Left lobe of liver (tissue), 2 donors: ENCODE results near the gene TMEM109. TPM values are rescaled to one million over a fixed set of nuclear protein-coding genes. Genes with fewer than 3 reads are reported as not detected.
A peak's percentile ranks its signal among the peaks of the same experiment; 100 is the strongest.

Experiments used
- ATAC-seq: fragments of 200-7000 bp; cut with Tn5 transposase; one replicate; pipeline ENCODE4 v1.9.1; 2020; ENCODE audit warnings: mild to moderate bottlenecking, moderate library complexity
- DNase-seq: peaks from one replicate; pipeline ENCODE4 v3.0.0-alpha.2; 2020; ENCODE audit warnings: low spot score
- total RNA-seq: library from RNA; stranded (reverse); gene quantifications from one replicate; pipeline ENCODE4 v1.2.1, GENCODE V29; 2021
- donor health status: DM: no; HTN: no; CAD: no; lungs with moderate emphysema.
- donor health status: DM: no; HTN: yes; CAD: no.

Gene TMEM109
- total RNA-seq, 1 donor from 2014 or later, result 36.9 TPM

DNA sequence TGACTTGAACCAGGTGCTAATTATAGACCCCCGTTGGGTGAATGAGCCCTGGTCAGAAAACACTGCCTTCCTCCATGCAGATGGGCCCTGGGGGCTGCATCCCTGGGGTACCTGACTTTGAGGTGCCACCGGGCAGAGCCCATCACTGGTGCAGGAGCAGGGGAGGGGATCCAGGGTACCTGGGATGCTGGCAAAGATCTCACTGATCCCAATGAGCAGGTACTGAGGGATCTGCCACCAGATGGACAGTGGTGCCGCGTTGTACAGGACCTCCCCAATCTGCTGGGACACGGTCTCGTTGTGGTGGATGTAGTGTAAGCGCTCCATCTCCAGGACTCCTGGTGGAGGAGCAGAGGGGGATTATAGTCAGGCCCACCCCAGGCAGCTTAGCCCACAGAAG lies 25.3 kb downstream of the TMEM109 start:
- ATAC-seq (no peak), DNase-seq (no peak)

DNA sequence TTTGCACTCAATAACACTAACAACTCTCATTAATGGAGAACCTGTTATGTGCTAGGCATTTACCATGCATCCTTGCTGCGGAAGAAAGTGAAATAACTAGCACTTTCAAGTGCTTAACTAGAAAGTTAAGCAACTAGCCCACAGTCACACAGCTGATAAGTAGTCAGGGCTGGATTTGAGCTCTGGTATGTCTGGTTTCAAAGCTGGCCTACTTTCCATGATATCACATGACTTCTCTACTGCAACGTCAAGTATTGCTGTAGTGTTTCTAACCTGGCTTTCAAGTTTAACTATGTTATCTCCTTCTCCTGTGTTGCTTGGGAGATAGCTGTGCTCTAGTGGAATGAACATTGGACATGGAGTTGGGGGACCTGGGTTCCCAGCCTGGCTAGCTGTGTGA lies 25.9 kb downstream of the TMEM109 start:
- DNase-seq (no peak), ATAC-seq (no peak)

DNA sequence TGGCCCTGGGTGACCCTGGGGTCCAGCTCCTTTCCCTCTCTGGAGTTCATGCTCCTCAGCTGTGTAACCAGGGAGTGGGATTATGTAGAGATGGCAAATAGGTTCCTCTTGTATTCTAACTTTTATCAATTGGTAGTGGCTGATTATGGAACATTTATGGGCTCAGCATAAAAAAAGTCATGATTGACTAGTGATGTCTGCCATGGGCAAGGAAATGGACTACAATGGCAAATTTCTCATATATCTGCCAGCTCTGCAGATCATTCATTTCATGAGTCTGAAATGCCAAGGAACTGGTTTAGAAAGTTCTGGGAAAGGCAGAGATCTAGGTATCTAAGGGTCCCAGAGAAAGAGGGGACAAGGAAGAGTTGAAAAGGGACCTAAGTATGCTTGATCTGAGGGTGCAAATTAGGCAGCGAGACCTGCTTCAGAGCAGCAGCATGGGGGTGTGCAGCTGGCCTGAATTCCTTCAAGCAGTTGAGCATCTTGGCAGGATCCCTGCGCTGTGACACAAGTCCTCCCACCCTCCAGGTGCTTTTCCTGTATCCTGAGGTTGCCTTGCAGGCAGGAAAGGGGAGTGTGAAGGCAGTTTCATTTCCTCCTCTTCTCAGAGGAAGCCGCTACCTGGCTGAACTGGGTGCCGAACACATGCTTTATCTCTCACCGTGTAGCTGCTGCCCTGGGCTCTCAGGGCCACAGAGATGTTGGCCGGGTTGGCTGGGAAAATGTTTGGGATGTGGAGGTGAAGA lies 27.6 kb downstream of the TMEM109 start:
- ATAC-seq (no peak), DNase-seq (no peak)

DNA sequence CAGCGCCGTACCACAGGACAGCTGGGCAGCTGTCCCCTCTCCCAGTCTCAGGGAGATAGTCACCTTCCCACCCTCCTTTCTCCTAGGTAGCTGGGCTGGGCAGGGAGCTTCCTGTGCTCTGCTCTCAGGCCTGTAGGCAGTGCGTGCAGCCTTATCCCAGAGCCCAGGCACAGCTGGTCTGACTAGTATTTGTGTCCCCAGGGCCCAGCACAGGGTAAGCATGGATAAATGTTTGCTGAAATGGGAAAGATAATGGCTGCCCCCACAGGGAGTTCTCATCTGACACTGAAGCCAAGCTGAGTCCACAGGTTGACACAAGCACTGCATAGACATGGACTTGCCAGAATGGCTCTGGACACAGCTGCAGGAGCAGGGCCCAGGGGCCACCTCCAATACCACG lies 28.3 kb downstream of the TMEM109 start:
- DNase-seq, result no peak
- ATAC-seq, result no peak

DNA sequence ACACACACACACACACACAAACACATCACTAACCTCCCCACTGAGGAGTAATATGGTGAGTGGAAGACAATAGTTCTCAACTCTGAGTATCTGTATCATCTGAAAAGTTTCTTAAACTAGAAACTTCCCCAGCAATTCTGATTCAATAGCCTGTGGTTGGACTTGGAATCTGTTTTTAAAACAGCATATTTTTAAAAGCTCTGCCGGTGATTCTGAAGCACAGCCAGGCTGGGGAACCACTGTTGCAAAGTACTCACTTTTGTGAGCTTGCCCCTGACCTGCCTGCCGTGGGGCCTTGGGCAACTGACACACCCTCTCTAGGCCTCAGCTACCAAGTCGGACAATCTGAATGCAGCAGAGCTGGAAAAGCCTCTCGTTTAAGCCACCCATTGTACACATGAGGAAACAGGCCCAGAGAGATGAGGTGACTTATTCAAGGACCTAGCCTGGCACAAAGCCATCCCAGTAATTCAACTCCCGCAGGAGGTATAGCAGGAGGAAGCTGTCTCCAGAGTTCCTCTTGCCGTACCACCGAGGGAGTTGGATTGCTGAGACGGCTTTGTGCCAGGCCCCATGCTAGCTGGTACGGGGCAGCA lies 29.1 kb downstream of the TMEM109 start:
- no peak for DNase-seq
- no peak for ATAC-seq

DNA sequence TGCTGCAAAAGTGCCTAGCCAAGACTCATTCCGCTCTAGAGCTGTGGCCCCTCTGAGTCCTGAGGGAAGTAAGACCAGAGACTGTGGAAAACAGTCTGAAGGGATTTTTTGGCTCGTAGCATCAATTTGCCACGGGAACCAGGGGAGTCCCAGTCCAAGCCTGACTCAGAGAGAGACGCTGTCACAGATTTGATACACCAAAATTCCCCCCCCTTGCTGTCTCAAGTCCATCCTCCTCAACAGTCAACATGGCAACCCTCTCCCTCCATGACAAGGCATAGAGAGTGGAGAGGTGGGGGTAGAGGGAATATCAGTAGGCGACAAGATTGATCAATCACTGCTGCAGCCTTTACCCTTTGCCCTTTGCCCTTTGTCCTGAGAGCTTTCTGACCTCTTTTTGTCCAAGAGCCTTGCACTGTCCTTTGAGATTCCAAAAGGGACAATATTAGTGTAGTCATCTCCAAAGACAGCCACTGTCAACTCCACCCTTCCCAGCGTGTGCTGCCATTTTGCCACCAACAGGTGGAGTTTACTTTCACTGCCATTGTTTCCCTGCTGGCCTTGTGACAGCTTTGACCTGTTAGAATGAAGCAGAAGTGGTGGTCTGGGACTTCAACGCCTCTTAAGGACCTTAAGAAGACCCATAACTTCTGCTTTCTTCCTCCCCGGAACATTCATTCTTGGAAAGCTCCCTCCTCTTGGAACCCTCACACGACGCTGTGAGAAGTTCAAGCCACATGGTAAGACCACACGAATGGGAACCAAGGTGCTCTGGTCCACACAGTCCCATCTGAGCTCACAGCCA lies 30.7 kb downstream of the TMEM109 start:
- DNase-seq, result no peak

DNA sequence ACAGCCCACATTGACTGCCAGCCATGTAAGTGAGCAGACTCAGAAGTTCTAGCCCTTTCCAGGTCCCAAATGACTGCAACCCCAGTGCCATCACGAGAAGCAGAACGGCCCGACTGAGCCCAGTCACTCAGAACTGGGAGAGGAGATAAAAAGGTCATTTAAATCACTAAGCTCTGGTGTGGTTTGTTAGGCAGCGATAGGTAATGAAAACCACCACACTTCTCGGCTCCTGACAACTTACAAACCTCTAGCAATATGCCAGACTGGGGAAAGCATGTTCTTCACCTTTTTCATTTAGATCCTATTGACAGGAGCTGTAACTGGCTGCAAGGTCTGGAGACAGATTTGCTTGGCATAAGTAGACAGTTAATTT lies 31.3 kb downstream of the TMEM109 start:
- no peak for ATAC-seq
- DNase-seq, result no peak

More for the DNA sequence above, 30.7 kb downstream of the TMEM109 start:
- ATAC-seq, result no peak

DNA sequence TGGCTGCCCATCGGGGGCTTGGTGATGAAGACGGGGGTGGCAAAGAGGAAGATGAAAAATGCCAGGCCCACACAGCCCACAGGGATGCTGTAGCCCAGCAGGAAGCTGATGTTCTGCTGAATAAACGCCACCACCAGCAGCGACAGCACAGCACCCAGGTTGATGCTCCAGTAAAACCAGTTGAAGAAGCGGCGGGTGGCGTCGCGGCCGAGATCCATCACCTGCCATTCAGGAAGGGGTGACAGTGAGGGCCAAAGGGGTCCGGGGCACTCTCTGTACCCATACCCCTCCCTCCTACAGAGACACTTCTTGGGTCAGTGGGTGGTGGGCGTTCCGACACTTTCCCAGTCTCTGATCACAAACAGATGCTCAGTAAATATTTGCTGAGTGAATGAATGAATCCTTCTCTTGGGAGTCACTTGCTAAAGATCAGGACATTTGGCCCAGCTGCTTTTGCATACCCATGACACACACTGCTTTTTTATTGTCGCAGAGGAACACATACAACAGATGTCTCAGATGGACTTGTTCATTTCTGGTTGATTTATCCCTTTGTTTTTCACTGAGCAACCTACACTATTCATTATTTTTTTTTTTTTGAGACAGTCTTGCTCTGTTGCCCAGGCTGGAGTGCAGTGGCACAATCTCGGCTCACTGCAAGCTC lies 32.8 kb downstream of the TMEM109 start:
- no peak for ATAC-seq
- DNase-seq, result no peak

DNA sequence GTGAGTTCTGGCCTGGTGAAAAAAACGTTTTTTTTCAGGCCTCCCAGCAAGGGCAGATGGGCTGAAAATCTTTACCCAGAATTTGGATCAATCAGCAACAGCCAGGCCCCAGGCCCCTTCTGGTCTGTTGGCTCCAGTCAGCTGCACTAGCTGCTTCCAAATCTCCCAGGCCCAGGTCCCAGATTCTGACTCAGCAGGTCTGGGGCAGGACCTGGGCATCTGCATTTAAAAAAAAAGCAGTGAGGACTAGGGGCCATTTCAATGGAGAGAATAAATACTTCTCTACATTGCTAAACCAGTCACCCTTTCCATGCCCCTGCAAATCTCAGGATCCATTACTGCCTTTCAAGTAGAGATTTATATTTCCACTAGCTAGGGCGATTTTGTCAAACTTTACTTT lies 33.7 kb downstream of the TMEM109 start:
- no peak for ATAC-seq
- no peak for DNase-seq

DNA sequence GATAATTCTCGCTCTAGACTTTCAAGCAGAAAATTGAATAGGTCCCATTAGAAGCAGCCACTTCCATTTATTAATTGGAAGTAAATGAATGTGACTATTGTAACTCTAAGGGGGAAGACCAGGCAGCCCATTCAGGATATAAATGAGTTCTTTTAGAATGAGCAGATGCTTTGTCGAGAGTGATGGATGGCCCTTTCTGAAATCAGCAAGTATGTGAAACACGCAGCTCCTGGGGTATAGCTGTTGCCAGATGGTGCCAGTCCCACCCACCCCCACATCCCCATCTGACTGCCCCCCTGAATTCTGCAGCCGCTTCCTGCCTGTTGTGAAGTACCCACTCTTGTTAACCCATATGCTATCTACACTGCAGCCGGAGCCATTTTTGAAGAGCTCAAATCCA lies 34.3 kb downstream of the TMEM109 start:
- ATAC-seq (no peak), DNase-seq (no peak)

DNA sequence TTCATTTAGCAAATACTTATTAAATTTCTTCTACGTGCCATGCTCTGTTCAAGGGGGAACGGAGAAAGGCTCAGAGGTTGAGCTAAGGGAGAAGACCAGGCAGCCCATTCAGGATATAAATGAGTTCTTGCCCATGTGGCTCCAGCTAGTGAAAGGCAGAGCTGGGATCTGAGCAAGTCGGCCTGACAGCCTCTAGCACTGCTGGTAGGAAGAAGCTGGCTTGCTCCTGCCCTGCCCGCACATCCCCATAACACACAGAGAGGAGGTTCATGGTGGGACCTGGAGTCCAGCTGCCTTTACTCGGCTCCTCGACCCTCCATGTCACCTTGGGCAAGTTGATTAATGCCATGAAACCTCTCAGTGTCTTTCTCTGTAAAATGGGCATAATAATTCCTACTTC lies 36.1 kb downstream of the TMEM109 start:
- DNase-seq (no peak), ATAC-seq (no peak)

DNA sequence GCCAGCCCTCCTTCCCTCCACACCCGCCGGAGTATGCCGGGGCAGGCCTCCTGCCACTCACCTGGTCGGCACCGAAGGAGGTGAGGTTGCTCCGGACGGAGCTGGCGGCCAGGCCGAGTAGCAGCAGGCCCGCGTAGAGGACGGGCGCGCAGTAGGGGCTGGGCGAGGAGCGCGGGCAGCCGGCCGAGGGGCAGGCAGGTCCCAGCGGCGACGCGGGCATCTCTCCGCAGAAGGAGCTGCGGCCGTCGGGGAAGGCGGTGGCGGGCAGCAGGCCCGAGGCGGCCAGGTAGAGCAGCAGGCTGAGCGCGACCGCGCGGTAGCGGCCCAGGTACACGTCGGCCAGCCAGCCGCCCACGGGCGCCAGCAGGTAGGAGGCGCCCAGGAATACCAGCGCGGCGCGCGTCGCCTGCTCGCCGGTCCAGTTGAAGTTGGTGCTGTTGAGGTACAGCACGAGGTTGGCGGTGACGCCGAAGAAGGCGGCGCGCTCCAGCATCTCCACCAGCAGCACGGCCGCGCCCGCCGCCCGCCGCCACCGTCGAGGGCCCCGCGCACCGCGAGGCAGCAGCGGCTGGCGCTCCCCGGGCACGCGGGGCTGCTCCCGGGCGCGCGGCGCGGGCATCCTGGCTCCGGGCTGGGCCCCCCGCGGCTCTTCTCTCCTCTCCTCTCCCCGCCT lies 37.1 kb downstream of the TMEM109 start:
- no peak for DNase-seq
- ATAC-seq, result peak; percentile 62

DNA sequence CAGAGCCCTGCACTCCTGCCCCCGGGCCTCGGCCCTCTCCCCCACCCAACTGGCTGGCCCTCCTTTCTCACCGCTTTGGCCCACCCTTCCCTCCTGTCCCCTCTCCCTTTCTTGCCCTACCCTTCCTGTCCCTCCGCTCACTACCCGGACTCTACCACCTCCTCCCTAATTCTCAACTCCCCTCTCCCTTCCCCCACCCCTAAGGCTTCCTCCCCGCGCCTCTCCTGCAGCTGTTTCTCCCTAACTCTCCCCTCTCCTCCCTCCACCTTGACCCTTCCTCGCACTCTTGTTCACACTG lies 37.6 kb downstream of the TMEM109 start:
- no peak for DNase-seq
- ATAC-seq, result peak; percentile 25

DNA sequence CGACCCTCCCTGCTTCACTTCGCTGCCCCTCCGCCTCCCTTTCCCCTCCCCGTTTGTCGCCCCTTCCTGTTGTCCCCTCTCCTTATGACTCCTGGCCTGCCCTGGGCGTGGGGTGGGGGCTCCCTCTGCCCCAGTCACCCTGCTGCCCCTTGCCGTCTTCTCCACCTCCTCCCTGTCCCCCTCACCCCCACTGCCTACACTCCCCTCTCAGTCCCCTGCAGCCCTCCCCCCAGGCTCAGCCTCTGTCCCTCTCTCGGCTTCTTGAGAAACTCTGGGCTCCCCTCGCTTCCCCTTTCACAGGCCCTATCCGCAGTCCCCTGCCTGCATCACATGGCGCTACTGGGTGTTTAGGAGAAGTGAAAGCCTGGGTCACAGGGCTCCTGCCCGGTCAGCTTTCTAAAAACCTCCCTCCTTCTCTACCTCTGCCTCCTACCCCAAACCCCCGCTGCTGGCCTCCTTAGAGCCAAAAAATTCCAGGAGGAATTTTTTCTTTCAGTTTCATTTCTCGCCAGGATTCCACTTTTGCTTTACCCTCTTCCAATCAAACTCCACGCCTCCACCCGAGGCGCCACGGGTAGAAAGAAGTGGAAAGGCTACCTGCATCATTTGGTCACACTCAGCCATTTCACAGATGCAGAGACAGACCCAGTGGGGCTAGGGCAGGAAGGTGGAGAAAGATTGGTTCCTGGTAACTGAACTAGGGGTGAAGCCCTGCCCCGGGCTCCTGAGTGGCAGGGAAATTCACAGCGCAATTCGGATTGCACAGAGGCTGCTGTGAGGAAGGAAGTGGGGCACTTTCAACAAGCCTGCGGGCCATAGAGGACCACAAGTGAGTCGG lies 38.2 kb downstream of the TMEM109 start, which contains the start of gene SLC15A3:
Gene SLC15A3 (minus strand): TSS at position 273 of the 838 bp plus-strand sequence. CDS start 625 bp downstream, outside the sequence.
- peak; percentile 65 for DNase-seq
- peak; percentile 71 for ATAC-seq

DNA sequence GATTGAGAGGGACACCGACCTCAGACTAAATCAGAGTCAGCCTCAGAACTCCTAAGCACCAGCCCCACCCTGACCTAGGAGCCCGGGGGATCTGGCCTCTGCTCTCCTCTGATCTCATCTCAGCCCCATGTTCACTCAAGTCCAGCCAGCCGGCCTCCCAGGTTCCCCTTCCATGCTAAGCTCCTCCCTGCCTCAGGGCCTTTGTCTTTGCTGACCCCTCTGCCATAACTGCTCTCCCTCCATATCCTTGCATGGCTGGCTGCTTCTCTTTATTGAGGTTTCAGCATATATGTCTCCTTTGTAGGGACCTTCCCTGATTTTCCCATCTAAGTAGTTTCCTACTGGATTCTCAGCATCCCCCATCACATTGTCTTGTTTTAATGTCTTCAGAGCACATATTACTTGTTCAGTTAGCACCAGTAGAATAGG lies 38.8 kb downstream of the TMEM109 start:
- ATAC-seq, result no peak
- no peak for DNase-seq

DNA sequence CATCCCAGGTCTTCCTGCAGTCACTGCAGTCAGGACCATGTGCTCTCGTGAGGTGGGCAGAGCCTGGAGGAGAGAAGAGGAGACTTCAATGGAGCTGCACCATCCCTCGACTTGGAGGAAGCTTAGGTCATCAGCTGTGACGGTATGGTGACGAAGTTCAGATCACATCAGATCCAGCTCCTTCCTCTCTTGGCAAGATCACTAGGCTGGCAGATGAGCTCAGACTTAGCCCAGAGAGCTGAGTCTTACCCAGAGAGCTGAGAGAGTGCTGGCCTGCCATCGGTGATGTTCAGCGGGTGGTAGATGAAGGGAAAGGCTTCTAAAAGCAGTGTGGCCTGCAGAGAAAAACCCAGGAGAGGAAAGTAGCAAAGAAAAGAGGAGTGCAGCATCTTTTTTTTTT lies 39.8 kb downstream of the TMEM109 start:
- DNase-seq, result no peak
- no peak for ATAC-seq

DNA sequence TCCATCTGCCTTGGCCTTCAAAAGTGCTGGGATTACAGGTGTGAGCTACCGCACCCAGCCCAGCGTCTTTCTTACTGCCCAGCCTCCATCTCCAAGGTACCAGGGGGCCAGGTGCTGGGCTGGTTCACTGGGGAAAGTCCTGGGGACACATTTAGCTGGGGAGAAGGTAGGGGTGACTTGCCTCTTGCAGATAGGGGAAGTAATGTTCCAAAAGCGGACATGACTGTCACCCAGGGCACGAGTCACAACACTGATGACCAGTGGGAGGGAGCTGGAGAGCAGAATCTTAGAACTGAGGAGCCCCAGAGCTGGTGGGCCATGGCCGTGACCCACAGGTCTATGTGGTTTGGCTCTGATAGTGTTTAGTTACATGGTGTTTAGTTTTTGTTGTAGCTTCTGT lies 40.5 kb downstream of the TMEM109 start:
- ATAC-seq (no peak), DNase-seq (no peak)

DNA sequence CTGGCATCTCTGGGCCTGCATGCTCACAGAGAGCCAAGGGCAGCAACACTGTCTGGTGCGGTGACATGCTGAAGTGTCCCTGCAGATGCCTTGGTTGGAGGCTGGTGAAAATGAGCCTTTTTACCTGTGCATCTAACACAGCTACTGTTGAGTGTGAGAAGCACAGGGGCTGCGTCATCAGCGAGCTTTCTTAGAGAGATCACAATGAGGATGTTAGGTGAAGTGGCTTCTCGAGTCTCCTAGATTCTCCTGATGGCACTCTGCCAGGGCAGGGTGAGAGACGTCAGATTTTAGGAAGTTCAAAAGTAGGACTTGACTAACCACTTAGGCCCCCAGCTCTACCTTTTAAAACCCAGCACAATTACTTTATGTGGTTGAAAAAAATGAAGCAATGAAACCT lies 41.6 kb downstream of the TMEM109 start:
- DNase-seq (no peak), ATAC-seq (no peak)

DNA sequence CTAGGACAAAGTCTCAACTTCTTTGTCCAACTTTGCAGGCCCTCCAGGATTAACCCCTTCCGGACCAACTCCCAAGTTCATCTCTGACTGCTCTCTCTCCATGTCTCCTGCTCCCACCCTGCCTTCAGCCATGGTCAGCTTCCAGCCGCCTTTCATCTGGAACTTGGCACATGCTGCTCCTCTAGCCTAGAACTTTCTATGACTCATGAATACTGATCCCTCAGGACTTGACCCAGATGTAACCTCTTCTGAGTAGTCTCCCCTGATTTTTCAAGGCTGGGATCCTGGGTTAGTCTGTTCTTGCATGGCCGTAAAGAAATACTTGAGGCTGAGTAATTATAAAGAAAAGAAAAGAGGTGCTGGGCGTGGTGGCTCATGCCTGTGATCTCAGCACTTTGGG lies 43.2 kb downstream of the TMEM109 start:
- ATAC-seq (no peak), DNase-seq (no peak)

DNA sequence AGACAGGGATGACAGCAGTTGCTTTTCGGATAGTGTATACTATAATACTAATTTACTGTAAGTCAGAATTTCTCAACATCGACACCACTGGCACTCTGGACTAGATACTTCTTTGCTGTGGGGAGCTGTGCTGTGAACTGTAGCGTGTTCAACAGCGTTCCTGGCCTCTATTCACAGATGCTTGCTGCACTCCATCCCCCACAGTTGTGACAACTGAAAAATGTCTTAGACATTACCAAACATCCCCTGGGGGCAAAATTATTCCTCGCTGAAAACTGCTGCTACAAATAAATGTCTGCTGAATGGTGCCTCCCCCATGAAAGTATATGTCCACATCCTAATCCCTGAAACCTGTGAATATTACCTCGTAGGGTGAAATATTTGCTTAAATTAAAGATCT lies 45.5 kb downstream of the TMEM109 start:
- ATAC-seq (no peak), DNase-seq (no peak)
